ENCODE results near the gene CD1B.
"Not testable (repeated sequence)": the region's sequence is repeated elsewhere in the genome, so short reads cannot be mapped to it uniquely, and the experiment has no call there.

The CD1B gene

DNA sequence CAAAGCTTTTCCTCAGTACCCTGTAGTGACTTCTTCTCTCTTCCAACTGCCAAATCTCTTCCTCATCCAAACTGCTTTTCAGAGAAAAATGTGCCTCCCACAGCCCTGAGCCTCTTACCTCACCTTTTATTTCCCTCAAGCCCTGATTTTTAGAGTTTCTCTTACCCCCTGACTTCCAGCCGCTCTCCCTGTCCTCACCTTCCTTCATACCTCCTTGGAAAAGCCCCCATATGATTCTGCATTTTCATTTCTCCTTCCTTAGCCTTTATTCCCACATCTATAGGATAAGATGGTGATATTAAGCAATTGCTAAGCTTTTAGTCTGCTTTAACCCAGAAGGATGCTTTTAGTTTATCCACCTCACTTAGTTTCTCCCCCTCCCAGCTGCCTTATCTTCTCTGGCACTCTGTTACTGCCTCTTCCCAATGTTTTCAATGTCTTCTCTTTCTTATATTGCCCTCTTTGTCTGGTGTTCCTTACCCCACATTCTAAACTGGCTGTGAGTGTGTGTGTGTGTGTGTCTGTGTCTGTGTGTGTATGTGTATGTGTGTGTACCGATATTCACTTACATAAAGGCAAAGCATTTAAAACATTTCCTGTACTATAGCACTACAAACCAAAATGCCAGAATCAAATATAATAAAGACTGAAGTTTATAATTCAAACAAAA lies at the start of gene CD1B:
Gene CD1B (minus strand): TSS at position 51 of the 670 bp plus-strand sequence. CDS start 108 bp downstream, outside the sequence.
- DNase-seq (ENCODE audit: low read depth in 2 of 3, low spot score in 1 of 3), result no peak

DNA sequence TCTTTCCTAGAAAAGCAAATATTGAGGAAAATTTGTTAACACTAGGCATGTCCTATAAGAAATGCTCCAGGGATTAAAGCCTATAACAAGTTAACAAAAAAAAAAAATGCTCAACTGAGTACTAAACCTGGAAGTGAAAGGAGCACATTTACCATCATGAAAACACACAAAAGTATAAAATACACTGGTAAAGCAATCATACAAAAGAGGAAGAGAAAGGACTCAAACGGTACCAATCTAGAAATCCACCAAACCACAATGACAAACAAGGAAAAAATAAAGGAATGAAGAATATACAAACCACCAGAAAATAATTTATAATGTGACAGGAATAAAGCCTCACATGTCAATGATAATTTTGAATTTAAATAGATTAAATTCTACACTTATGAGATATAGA lies 43.5 kb upstream of the CD1B start:
- DNase-seq (ENCODE audit: low read depth in 2 of 3, low spot score in 1 of 3), result no peak

DNA sequence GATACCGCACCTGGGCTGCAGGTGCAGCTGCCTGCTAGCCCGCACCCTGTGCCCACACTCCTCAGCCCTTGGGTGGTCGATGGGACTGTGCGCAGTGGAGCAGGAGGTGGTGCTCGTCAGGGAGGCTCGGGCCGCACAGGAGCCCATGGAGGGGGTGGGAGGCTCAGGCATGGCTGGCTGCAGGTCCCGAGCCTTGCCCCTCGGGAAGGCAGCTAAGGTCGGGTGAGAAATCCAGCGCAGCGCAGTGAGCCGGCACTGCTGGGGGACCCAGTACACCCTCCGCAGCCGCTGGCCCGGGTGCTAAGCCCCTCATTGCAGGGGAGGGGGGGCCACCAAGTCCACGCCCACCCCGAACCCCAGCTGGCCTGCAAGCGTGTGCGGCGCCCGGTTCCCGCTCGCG lies 42.8 kb upstream of the CD1B start:
- not testable (repeated sequence) for DNase-seq (ENCODE audit: low read depth in 2 of 3, low spot score in 1 of 3)

- DNase-seq (ENCODE audit: low read depth in 2 of 3, low spot score in 1 of 3), result peak; percentile 18 to 37 (median 28)
Observed at GRCh38 chr1:158371188-158371953, 40.0 kb upstream of the CD1B start.

DNA sequence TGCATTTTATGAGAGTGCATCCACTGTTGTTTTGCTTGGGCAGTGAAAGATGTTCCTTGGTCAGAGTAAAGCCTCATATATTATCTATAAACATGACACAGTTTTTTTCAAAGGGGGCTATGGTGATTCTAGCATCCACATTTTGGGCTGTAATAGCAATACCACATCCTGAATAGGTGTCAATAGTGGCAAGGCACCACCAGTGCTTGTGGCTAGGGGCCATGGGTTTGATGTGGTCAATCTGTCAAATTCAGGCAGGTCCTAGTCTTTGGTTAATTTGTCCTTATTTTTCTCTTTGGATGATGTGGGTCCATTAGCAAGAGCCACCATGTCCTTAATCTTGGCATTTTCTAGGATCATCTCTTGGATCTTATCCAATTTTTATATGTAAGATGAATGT lies 35.5 kb upstream of the CD1B start:
- DNase-seq (ENCODE audit: low read depth in 2 of 3, low spot score in 1 of 3), result no peak

GRCh38 chr1:158362941-158363340 lies 31.6 kb upstream of the CD1B start:
- DNase-seq (ENCODE audit: low read depth in 2 of 3, low spot score in 1 of 3), result no peak

- no peak for DNase-seq (ENCODE audit: low read depth in 2 of 3, low spot score in 1 of 3)
Observed at GRCh38 chr1:158362482-158362881, 31.2 kb upstream of the CD1B start.

- no peak for DNase-seq (ENCODE audit: low read depth in 2 of 3, low spot score in 1 of 3)
Observed at GRCh38 chr1:158357441-158357840, 26.1 kb upstream of the CD1B start.

DNA sequence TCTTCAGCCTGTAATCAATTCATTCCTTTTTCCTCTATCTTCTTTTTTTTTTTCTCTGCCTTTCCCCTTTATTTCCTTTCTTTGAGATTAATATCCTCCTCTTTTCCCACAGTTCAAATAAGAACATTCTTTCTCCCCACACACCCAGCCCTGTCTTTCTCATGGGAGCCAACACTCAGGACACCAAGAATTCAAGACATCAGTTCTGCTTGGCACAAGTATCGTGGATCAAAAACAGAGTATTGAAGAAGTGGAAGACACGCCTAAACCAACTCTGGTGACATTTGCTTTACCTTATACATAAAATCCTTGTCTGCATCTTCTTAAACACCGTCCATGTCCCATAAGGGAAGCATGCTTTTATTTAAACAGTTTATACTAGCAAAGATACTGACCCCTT lies 25.3 kb upstream of the CD1B start:
- DNase-seq (ENCODE audit: low read depth in 2 of 3, low spot score in 1 of 3), result no peak

GRCh38 chr1:158355773-158356285 lies 24.5 kb upstream of the CD1B start:
- no peak for DNase-seq (ENCODE audit: low read depth in 2 of 3, low spot score in 1 of 3)

DNA sequence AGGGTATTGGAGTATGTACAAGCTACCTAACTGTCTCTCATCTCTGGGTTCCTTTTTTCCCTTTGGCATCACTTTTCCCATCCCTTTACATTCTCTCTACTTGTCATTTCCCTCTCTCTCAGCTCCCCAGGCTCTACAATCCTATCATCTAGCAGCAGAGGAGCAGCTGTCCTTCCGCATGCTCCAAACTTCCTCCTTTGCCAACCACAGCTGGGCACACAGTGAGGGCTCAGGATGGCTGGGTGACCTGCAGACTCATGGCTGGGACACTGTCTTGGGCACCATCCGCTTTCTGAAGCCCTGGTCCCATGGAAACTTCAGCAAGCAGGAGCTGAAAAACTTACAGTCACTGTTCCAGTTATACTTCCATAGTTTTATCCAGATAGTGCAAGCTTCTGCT lies 22.9 kb upstream of the CD1B start:
- no peak for DNase-seq (ENCODE audit: low read depth in 2 of 3, low spot score in 1 of 3)

- DNase-seq (ENCODE audit: low read depth in 2 of 3, low spot score in 1 of 3), result no peak
Observed at GRCh38 chr1:158353303-158354075, 22.2 kb upstream of the CD1B start, which contains the start of gene CD1E. Gene CD1E, plus strand, starts transcription at chr1:158353894. Its CDS starts 95 bp downstream, at chr1:158353989.

DNA sequence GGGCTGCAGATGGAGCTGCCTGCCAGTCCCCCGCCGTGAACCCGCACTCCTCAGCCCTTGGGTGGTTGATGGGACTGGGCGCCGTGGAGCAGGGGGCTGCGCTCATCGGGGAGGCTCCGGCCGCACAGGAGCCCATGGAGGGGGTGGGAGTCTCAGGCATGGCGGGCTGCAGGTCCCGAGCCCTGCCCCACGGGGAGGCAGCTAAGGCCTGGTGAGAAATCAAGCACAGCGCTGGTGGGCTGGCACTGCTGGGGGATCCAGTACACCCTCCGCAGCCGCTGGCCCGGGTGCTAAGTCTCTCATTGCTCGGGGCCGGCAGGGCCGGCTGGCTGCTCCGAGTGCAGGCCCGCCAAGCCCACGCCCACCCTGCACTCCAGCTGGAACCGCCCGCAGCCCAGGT lies 17.6 kb upstream of the CD1B start:
- DNase-seq (ENCODE audit: low read depth in 2 of 3, low spot score in 1 of 3), result not testable (repeated sequence)

- DNase-seq (ENCODE audit: low read depth in 2 of 3, low spot score in 1 of 3), result not testable (repeated sequence)
Observed at GRCh38 chr1:158336413-158336812, 5.1 kb upstream of the CD1B start.

- DNase-seq (ENCODE audit: low read depth in 2 of 3, low spot score in 1 of 3), result no peak
Observed at GRCh38 chr1:158335213-158335532, 3.8 kb upstream of the CD1B start.

GRCh38 chr1:158334526-158335212 lies 3.3 kb upstream of the CD1B start:
- no peak for DNase-seq (ENCODE audit: low read depth in 2 of 3, low spot score in 1 of 3)

DNA sequence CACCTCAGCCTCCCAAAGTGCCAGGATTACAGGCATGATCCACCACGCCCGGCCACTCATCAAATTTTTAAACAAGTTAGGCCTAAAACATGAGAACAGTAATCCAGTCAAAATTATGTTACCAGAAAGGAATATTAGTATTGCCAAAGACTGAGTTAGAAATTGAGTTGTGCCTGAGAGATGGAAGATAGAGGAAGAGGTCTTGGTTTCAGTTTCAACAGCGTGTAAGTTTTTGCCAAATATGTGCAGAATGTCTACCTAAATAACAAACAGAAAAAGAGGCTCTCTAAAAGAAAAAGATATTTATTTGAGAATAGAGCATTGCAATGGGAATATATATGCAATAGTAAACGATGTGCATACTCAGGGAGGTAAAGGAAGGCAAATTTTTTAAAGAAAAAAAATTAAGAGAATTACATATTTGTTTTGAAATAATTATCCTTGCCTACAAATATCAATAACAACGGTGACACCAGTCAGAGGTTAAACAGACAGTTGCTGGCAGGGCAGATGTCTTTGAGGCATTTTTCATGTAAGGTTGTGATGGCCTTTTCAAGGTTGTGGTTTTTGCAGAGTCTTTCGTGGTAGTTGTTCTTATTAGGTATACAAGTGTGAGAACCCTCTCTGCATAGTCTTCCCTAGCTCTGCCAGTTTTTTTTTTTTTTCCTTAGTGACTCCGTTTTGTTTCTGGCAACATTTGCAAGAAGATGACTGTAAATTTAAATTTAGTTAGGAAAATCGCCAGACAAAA lies 2.2 kb upstream of the CD1B start:
- DNase-seq (ENCODE audit: low read depth in 2 of 3, low spot score in 1 of 3), result no peak

DNA sequence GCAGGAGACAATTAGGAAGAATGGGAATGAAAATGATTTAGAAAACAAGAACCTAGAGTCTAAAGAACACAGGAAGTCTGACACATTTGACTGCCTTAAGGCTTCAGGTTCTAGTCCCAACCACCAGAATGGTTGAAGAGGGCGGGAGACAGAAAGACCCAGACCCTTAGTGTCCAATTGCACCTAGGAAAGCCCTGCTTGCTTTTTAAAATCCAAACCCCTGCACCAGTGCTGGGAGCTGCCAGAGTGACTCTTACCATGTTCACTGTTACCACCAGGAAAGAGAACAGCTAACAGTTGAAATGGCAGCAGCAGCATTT lies 265 bp downstream of the CD1B start:
- no peak for DNase-seq (ENCODE audit: low read depth in 2 of 3, low spot score in 1 of 3)

DNA sequence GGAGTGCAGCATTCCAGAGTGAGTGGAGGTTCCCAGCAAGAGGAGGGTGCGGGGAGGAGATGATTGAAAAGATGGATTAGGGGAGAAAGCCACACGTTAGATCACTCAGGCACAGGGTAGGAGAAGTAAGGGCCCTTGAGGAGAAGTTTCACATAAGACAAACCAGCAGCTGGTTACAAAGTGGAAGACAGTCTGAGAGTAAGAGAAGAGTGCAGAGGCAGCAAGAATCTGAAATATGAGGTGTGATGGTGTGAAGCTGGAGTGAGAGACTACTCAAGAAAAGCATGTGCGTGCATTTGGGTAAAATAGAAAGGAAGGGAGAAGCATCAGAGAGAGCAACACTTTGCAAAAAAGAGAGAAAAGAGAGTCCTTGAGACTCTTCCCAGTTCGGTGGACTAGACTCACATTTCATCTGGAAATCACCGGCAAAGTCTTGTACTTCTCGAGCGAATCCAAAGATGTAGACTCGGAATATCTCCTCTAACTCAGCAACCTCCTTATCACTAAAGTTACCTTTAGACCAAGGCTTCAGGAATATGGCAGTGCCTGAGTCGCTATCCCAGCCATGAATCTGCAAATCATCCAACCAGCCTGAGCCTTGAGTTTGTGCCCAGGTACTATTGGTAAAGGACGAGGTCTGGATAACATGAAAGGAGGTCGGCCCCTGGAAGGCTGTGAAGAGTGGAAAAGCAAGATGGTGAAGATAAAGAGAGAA lies 783 bp downstream of the CD1B start:
- no peak for DNase-seq (ENCODE audit: low read depth in 2 of 3, low spot score in 1 of 3)

DNA sequence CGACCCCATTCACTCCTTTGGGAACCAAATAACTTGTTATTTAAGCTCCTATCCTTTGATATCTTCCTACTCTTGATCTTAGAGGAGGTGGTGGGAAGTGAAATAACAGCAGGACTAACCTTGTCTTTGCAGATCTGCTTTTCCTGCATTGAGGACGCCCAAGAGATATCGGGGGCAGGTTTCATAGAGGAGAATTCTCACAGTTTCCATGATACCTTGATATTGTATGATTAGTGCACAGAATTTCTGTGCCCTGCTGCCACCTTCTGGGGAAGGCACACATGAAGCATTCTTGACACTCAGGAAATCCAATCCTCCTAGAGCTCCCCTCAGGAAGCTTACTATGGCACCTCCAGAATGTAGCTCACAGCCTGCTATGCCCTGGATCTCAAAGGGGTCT lies 1.6 kb downstream of the CD1B start:
- peak in 1 of 3 donors; percentile 21 for DNase-seq (ENCODE audit: low read depth in 2 of 3, low spot score in 1 of 3)
